Loucy (cell line): ENCODE results near the gene DCST1.
"Not testable (repeated sequence)": the region's sequence is repeated elsewhere in the genome, so short reads cannot be mapped to it uniquely, and the experiment has no call there.

Experiments
- H2AFZ ChIP-seq: fragments of 200-600 bp; sonication (generic); 2 replicates; pipeline ENCODE4 v1.6.0; 2016; ENCODE audit warnings: antibody characterized with exemption, mild to moderate bottlenecking, low read length, moderate library complexity
- H3F3A ChIP-seq: fragments of 200-600 bp; 2 replicates; pipeline ENCODE4 v1.6.0; 2016; ENCODE audit warnings: antibody characterized with exemption, low read depth, mild to moderate bottlenecking
- H3K27me3 ChIP-seq: fragments of 200-600 bp; sonication (generic); 2 replicates; pipeline ENCODE4 v1.6.1; 2014; ENCODE audit warnings: low read length, mild to moderate bottlenecking; ENCODE audit not compliant: insufficient read depth, poor library complexity, severe bottlenecking
- H3K36me3 ChIP-seq: fragments of 200-600 bp; sonication (generic); 2 replicates; pipeline ENCODE4 v1.6.1; 2016; ENCODE audit warnings: low read length; ENCODE audit not compliant: insufficient read depth
- H3K4me1 ChIP-seq: fragments of 200-600 bp; sonication (generic); 2 replicates; pipeline ENCODE4 v1.5.1; 2014; ENCODE audit warnings: low read length, mild to moderate bottlenecking; ENCODE audit not compliant: insufficient read depth, poor library complexity, severe bottlenecking
- H3K4me2 ChIP-seq: fragments of 200-600 bp; sonication (generic); 2 replicates; pipeline ENCODE4 v1.6.0; 2014; ENCODE audit warnings: antibody characterized with exemption, low read length, low read depth, mild to moderate bottlenecking; ENCODE audit not compliant: poor library complexity, severe bottlenecking
- H3K4me3 ChIP-seq: fragments of 200-600 bp; sonication (generic); 2 replicates; pipeline ENCODE4 v1.5.1; 2014; ENCODE audit warnings: low read length, mild to moderate bottlenecking, mixed read lengths; ENCODE audit not compliant: poor library complexity, severe bottlenecking
- H3K79me2 ChIP-seq: fragments of 200-600 bp; sonication (generic); 2 replicates; pipeline ENCODE4 v1.6.1; 2014; ENCODE audit warnings: low read length; ENCODE audit not compliant: insufficient read depth
- H3K9ac ChIP-seq: fragments of 200-600 bp; sonication (generic); 2 replicates; pipeline ENCODE4 v1.6.0; 2014; ENCODE audit warnings: mild to moderate bottlenecking, low read depth, low read length, moderate library complexity; ENCODE audit not compliant: poor library complexity, severe bottlenecking
- H3K9me2 ChIP-seq: fragments of 200-600 bp; sonication (generic); replicated peaks from 2 replicates; pipeline ENCODE4 v1.6.1; 2016; ENCODE audit warnings: low read depth, low read length, mixed read lengths
- H3K9me3 ChIP-seq: fragments of 200-600 bp; sonication (generic); 2 replicates; pipeline ENCODE4 v1.6.1; 2014; ENCODE audit warnings: mild to moderate bottlenecking, antibody characterized with exemption, low read length, low read depth; ENCODE audit not compliant: insufficient read depth
- H4K20me1 ChIP-seq: fragments of 200-600 bp; sonication (generic); 2 replicates; pipeline ENCODE4 v1.6.0; 2014; ENCODE audit warnings: antibody characterized with exemption, low read length, mild to moderate bottlenecking; ENCODE audit not compliant: insufficient read depth, poor library complexity, severe bottlenecking
- CTCF ChIP-seq: fragments of 200-600 bp; sonication (generic); conservative IDR thresholded peaks from 2 replicates; pipeline ENCODE4 v1.5.1; 2014; ENCODE audit warnings: mild to moderate bottlenecking, antibody characterized with exemption, low read length
- EZH2phosphoT487 ChIP-seq: fragments of 200-600 bp; IDR thresholded peaks from 2 replicates; pipeline ENCODE4 v1.6.1; 2018; ENCODE audit warnings: antibody characterized with exemption, mild to moderate bottlenecking, moderate library complexity, borderline replicate concordance

The DCST1 gene

GRCh38 chr1:154994591-154994990 is 39.0 kb upstream of the DCST1 start:
- H3K4me2 ChIP-seq: no peak overlapping the region
- no peaks in the 10 kb centered on the region for H3K27me3 ChIP-seq
- H3K4me3 ChIP-seq: no peak overlapping the region
- H3K79me2 ChIP-seq: no peaks in the 10 kb centered on the region
- no peaks in the 10 kb centered on the region for H3K36me3 ChIP-seq
- TF ChIP-seq EZH2phosphoT487: no peak
- TF ChIP-seq CTCF: no peak
- H3F3A ChIP-seq: peaks cover 10% of the 10 kb centered on the region
- H3K9ac ChIP-seq: no peak overlapping the region
- H3K9me3 ChIP-seq: no peaks in the 10 kb centered on the region
- H2AFZ ChIP-seq: no peak overlapping the region
- peaks cover 23% of the 10 kb centered on the region for H3K4me1 ChIP-seq
- H4K20me1 ChIP-seq: no peaks in the 10 kb centered on the region
- H3K9me2 ChIP-seq: no peaks in the 10 kb centered on the region

GRCh38 chr1:154995301-154995983 is 38.2 kb upstream of the DCST1 start:
- Histone ChIP-seq H3F3A (peaks cover 17% of the 10 kb centered on the region), H3K4me1 (peaks cover 27% of the 10 kb centered on the region)
- H3K9me3 ChIP-seq, H4K20me1 ChIP-seq, H3K36me3 ChIP-seq, H3K9me2 ChIP-seq, H3K9ac ChIP-seq, H3K4me3 ChIP-seq, H3K27me3 ChIP-seq, H3K79me2 ChIP-seq, H2AFZ ChIP-seq, H3K4me2 ChIP-seq: not testable (repeated sequence)
- peak; percentile 33 for TF ChIP-seq CTCF

GRCh38 chr1:154996966-154997701 is 36.5 kb upstream of the DCST1 start:
- H4K20me1 ChIP-seq: no peaks in the 10 kb centered on the region
- H3K79me2 ChIP-seq: no peaks in the 10 kb centered on the region
- H3K4me1 ChIP-seq: peaks cover 31% of the 10 kb centered on the region
- no peaks in the 10 kb centered on the region for H3K36me3 ChIP-seq
- H3F3A ChIP-seq: peaks cover 21% of the 10 kb centered on the region
- H3K9me2 ChIP-seq: no peaks in the 10 kb centered on the region
- H3K9me3 ChIP-seq: no peaks in the 10 kb centered on the region
- no peak overlapping the region for H3K4me3 ChIP-seq
- H2AFZ ChIP-seq: no peak overlapping the region
- no peaks in the 10 kb centered on the region for H3K27me3 ChIP-seq
- TF ChIP-seq EZH2phosphoT487: no peak
- no peak for TF ChIP-seq CTCF
- peak overlapping the region; percentile 24 for H3K9ac ChIP-seq
- peak overlapping the region; percentile 37 for H3K4me2 ChIP-seq
